Subcutaneous abdominal adipose tissue (tissue), 5 donors: ENCODE data around the gene EXD2.
A peak's percentile ranks its signal among the peaks of the same experiment; 100 is the strongest.

Source experiments
- H3K27ac ChIP-seq: one replicate; pipeline ENCODE4 v1.7.0; 2013; ENCODE audit warnings: low read depth, mild to moderate bottlenecking, inconsistent platforms, low read length, moderate library complexity
- H3K27me3 ChIP-seq, 5 donors: one replicate each; pipeline ENCODE4 v1.7.0; 2013; ENCODE audit warnings: low read length in 5 of 5, inconsistent platforms in 1 of 5; ENCODE audit not compliant: control insufficient read depth in 5 of 5, insufficient read depth in 4 of 5
- H3K36me3 ChIP-seq, 5 donors: one replicate each; pipeline ENCODE4 v1.7.0; 2013; ENCODE audit warnings: low read length in 5 of 5; ENCODE audit not compliant: control insufficient read depth in 5 of 5, insufficient read depth in 5 of 5
- H3K4me1 ChIP-seq, 5 donors: one replicate each; pipeline ENCODE4 v1.7.0; 2013; ENCODE audit warnings: low read length in 5 of 5, mild to moderate bottlenecking in 3 of 5, moderate library complexity in 1 of 5; ENCODE audit not compliant: control insufficient read depth in 5 of 5, insufficient read depth in 5 of 5
- H3K4me3 ChIP-seq, 5 donors: one replicate each; pipeline ENCODE4 v1.7.0; 2013; ENCODE audit warnings: low read length in 5 of 5, low read depth in 1 of 5
- H3K9ac ChIP-seq, 5 donors: one replicate each; pipeline ENCODE4 v1.7.0; 2013; ENCODE audit warnings: low read length in 5 of 5, mild to moderate bottlenecking in 4 of 5, moderate library complexity in 3 of 5
- H3K9me3 ChIP-seq, 5 donors: one replicate each; pipeline ENCODE4 v1.7.0; 2013; ENCODE audit warnings: low read length in 5 of 5; ENCODE audit not compliant: control insufficient read depth in 5 of 5
- donor health status: healthy.
- donor health status: healthy.
- donor health status: healthy.
- donor health status: healthy.
- donor health status: healthy.

EXD2 gene

GRCh38 chr14:69226736-69227135 is 35.4 kb downstream of the EXD2 start:
- H3K9me3 ChIP-seq, result no peaks in the 10 kb centered on the region
- H3K9ac ChIP-seq, result peak overlapping the region in 1 of 5 donors; percentile 48
- no peak overlapping the region for H3K27ac ChIP-seq
- H3K4me1 ChIP-seq, result peaks cover 0 to 7% (median 3%) of the 10 kb centered on the region in 5 donors
- peaks cover 16 to 35% (median 28%) of the 10 kb centered on the region in 5 donors for H3K36me3 ChIP-seq
- no peak overlapping the region for H3K4me3 ChIP-seq
- H3K27me3 ChIP-seq, result no peaks in the 10 kb centered on the region

DNA sequence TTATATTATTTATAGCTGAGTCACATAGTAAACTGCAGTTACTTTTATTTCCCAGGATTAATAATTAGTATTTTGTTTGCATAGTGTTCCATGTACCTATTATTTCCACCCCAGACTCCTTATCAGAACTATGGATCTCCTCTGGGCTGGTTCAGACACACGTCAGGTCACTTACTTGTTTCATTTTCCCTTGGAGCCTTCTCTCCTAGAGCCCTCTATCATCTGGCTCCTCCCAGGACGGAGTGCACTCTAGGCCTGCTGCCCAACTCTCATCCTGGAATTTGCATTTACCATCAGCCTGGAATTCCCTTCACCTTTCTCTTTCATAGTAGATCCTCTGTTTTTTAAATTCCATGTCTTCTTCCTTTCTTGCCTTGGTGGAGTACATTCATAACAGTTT is 40.2 kb downstream of the EXD2 start:
- Histone ChIP-seq H3K9ac (no peak overlapping the region), H3K27ac (no peak overlapping the region), H3K4me3 (no peak overlapping the region), H3K4me1 (peaks cover 0 to 7% (median 3%) of the 10 kb centered on the region in 5 donors), H3K9me3 (no peaks in the 10 kb centered on the region), H3K27me3 (no peaks in the 10 kb centered on the region), H3K36me3 (peaks cover 24 to 57% (median 38%) of the 10 kb centered on the region in 5 donors)

DNA sequence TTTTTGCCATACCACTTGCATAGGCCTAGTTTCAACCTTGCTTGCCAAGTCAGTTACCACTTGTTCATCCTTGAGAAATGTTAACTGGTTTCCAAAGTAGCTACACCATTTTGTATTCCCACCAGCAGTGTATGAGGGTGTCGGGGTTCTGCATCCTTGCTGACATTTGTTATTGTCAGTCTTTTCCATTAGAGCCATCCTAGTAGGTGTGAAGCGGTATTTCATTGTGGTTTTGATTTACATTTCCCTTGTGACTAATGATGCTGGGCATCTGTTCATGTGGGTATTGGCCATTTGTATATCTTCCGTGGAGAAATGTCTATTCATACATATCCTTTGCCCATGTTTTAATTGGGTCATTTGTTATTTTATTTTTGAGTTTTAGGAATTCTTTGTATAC is 41.1 kb downstream of the EXD2 start:
- Histone ChIP-seq H3K27ac (no peak overlapping the region), H3K27me3 (no peaks in the 10 kb centered on the region), H3K9me3 (no peaks in the 10 kb centered on the region), H3K4me3 (no peak overlapping the region), H3K36me3 (peaks cover 24 to 66% (median 47%) of the 10 kb centered on the region in 5 donors), H3K9ac (no peak overlapping the region), H3K4me1 (no peaks in the 10 kb centered on the region)

GRCh38 chr14:69234106-69234505 is 42.8 kb downstream of the EXD2 start:
- Histone ChIP-seq H3K27ac (no peak overlapping the region), H3K27me3 (no peaks in the 10 kb centered on the region), H3K4me3 (no peak overlapping the region), H3K36me3 (peaks cover 27 to 76% (median 56%) of the 10 kb centered on the region in 5 donors), H3K4me1 (no peaks in the 10 kb centered on the region), H3K9me3 (no peaks in the 10 kb centered on the region), H3K9ac (no peak overlapping the region)

GRCh38 chr14:69235708-69236107 is 44.4 kb downstream of the EXD2 start:
- Histone ChIP-seq H3K9me3 (no peaks in the 10 kb centered on the region), H3K9ac (peak overlapping the region in 1 of 5 donors; percentile 22), H3K4me1 (no peaks in the 10 kb centered on the region), H3K27ac (no peak overlapping the region), H3K27me3 (no peaks in the 10 kb centered on the region), H3K36me3 (peaks cover 24 to 78% (median 64%) of the 10 kb centered on the region in 5 donors), H3K4me3 (no peak overlapping the region)

- peaks cover 20 to 75% (median 61%) of the 10 kb centered on the region in 5 donors for H3K36me3 ChIP-seq
- H3K4me3 ChIP-seq, result no peak overlapping the region
- no peaks in the 10 kb centered on the region for H3K9me3 ChIP-seq
- H3K4me1 ChIP-seq, result no peaks in the 10 kb centered on the region
- H3K27me3 ChIP-seq, result no peaks in the 10 kb centered on the region
- no peak overlapping the region for H3K27ac ChIP-seq
- no peak overlapping the region for H3K9ac ChIP-seq
Measured at GRCh38 chr14:69237142-69237541, 45.8 kb downstream of the EXD2 start.

DNA sequence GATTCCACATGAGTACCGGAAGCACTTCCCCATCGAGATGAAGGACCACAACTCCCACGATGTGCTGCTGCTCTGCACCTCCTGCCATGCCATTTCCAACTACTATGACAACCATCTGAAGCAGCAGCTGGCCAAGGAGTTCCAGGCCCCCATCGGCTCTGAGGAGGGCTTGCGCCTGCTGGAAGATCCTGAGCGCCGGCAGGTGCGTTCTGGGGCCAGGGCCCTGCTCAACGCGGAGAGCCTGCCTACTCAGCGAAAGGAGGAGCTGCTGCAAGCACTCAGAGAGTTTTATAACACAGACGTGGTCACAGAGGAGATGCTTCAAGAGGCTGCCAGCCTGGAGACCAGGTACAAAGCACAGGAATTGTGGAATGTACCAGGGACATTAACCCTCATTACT is 46.3 kb downstream of the EXD2 start:
- Histone ChIP-seq H3K9ac (no peak overlapping the region), H3K27me3 (no peaks in the 10 kb centered on the region), H3K4me1 (peaks cover 0 to 2% (median 0%) of the 10 kb centered on the region in 5 donors), H3K9me3 (no peaks in the 10 kb centered on the region), H3K4me3 (no peak overlapping the region), H3K36me3 (peaks cover 16 to 71% (median 57%) of the 10 kb centered on the region in 5 donors), H3K27ac (no peak overlapping the region)

GRCh38 chr14:69238883-69239282 is 47.6 kb downstream of the EXD2 start:
- Histone ChIP-seq H3K36me3 (peaks cover 16 to 71% (median 54%) of the 10 kb centered on the region in 5 donors), H3K4me3 (no peak overlapping the region), H3K9me3 (no peaks in the 10 kb centered on the region), H3K4me1 (peaks cover 0 to 6% (median 3%) of the 10 kb centered on the region in 5 donors), H3K9ac (no peak overlapping the region), H3K27me3 (no peaks in the 10 kb centered on the region), H3K27ac (no peak overlapping the region)

DNA sequence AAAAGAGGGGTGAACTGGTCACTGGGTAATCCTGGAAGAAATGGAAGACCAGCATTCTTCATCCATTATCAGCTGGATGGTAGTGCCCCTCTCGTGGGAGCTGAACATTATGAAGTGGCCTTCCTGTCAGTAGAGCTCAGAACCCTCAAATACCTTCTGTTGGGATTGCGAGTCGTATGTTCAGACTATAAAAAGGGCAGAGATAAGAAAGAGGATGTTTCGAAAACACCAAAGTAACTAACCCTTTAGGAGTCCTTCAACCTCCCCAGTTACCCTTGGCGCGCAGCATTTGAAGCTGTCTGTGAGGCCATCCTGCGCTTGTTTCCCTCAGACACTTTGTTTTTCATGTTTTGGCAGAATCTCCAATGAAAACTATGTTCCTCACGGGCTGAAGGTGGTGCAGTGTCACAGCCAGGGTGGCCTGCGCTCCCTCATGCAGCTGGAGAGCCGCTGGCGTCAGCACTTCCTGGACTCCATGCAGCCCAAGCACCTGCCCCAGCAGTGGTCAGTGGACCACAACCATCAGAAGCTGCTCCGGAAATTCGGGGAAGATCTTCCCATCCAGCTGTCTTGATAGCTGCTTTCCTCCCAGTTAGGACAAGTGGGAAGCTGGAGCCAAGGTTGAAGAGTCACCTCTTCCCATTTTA is 49.4 kb downstream of the EXD2 start:
- H3K27me3 ChIP-seq, result no peaks in the 10 kb centered on the region
- peaks cover 0 to 6% (median 3%) of the 10 kb centered on the region in 5 donors for H3K4me1 ChIP-seq
- H3K36me3 ChIP-seq, result peaks cover 10 to 59% (median 48%) of the 10 kb centered on the region in 5 donors
- H3K4me3 ChIP-seq, result no peak overlapping the region
- no peak overlapping the region for H3K9ac ChIP-seq
- no peaks in the 10 kb centered on the region for H3K9me3 ChIP-seq
- no peak overlapping the region for H3K27ac ChIP-seq

GRCh38 chr14:69241577-69241976 is 50.3 kb downstream of the EXD2 start:
- Histone ChIP-seq H3K36me3 (peaks cover 9 to 50% (median 39%) of the 10 kb centered on the region in 5 donors), H3K9ac (no peak overlapping the region), H3K27ac (no peak overlapping the region), H3K4me1 (peaks cover 0 to 6% (median 3%) of the 10 kb centered on the region in 5 donors), H3K4me3 (no peak overlapping the region), H3K9me3 (no peaks in the 10 kb centered on the region), H3K27me3 (no peaks in the 10 kb centered on the region)
